B cell (primary cell): Measurements from ENCODE around the gene RORB. TPM values are rescaled to one million over a fixed set of nuclear protein-coding genes. Genes with fewer than 3 reads are reported as not detected.

Experiments
- ATAC-seq: fragments of 200-7000 bp; cut with Tn5 transposase; one replicate; pipeline ENCODE4 v1.10.0; 2021; ENCODE audit warnings: low read depth, mild to moderate bottlenecking, moderate number of reproducible peaks, moderate library complexity
- CTCF ChIA-PET: fragments of 350-600 bp; sonication (Branson Sonifier 250); formaldehyde crosslinking; loops from one replicate; lab custom pipeline; 2021; ENCODE audit warnings: antibody characterized with exemption, inconsistent platforms; lab: Charles Lee
- POLR2A ChIA-PET: fragments of 350-600 bp; sonication (Branson Sonifier 250); formaldehyde crosslinking; loops from one replicate; lab custom pipeline; 2021; ENCODE audit warnings: antibody characterized with exemption; lab: Charles Lee
- DNase-seq: peaks from one replicate; pipeline ENCODE4 v3.0.0; 2013
- H2AFZ ChIP-seq: 2 replicates; pipeline ENCODE4 v1.6.1; 2012; ENCODE audit warnings: mild to moderate bottlenecking, low read depth, low read length; ENCODE audit not compliant: insufficient read depth, poor library complexity, severe bottlenecking
- H3K27ac ChIP-seq, 2 donors: 1 replicate in 1 of 2; 2 replicates in 1 of 2; pipeline ENCODE4 v1.5.1; 2012 to 2013; ENCODE audit warnings: low read length in 2 of 2, mild to moderate bottlenecking in 2 of 2, moderate library complexity in 1 of 2
- H3K27me3 ChIP-seq, 4 experiments: fragments of 200-600 bp in 1 of 4; sonication (generic) in 1 of 4; replicated peaks in 1 of 4; 1 replicate in 2 of 4; 2 replicates in 2 of 4; pipeline versions ENCODE4 v1.6.1 to v1.7.0; 2013 to 2016; ENCODE audit warnings: low read length in 3 of 4, mild to moderate bottlenecking in 2 of 4, mixed read lengths in 1 of 4, moderate library complexity in 1 of 4; ENCODE audit not compliant: insufficient read depth in 4 of 4, control insufficient read depth in 3 of 4; ENCODE audit errors: control extremely low read depth in 1 of 4
- H3K36me3 ChIP-seq, 2 experiments: replicated peaks in 1 of 2; 1 replicate in 1 of 2; 2 replicates in 1 of 2; pipeline versions ENCODE4 v1.6.1 to v1.7.1; 2013; ENCODE audit warnings: low read length in 1 of 2; ENCODE audit not compliant: insufficient read depth in 2 of 2, control insufficient read depth in 1 of 2; ENCODE audit errors: control extremely low read depth in 1 of 2, extremely low read depth in 1 of 2
- H3K4me1 ChIP-seq, 2 donors: fragments of 200-600 bp in 1 of 2; sonication (generic) in 1 of 2; 1 replicate in 1 of 2; 2 replicates in 1 of 2; pipeline versions ENCODE4 v1.5.1 to v1.6.1; 2013 to 2017; ENCODE audit warnings: low read length in 2 of 2; ENCODE audit not compliant: control insufficient read depth in 2 of 2, insufficient read depth in 2 of 2
- H3K4me2 ChIP-seq: replicated peaks from 2 replicates; pipeline ENCODE3; 2012; ENCODE audit warnings: mild to moderate bottlenecking, low read depth, low read length; ENCODE audit not compliant: poor library complexity, severe bottlenecking
- H3K4me3 ChIP-seq, 5 experiments: fragments of 200-600 bp in 1 of 5; sonication (generic) in 1 of 5; 1 replicate in 3 of 5; 2 replicates in 2 of 5; pipeline versions ENCODE4 v1.5.1 to v1.7.0; 2011 to 2016; ENCODE audit warnings: low read length in 4 of 5, mild to moderate bottlenecking in 4 of 5, low read depth in 2 of 5, control low read depth in 1 of 5, moderate library complexity in 1 of 5; ENCODE audit not compliant: insufficient read depth in 1 of 5; ENCODE audit errors: control extremely low read depth in 1 of 5, extremely low read depth in 1 of 5
- H3K79me2 ChIP-seq: fragments of 200-600 bp; sonication (generic); one replicate; pipeline ENCODE4 v1.6.0; 2016; ENCODE audit warnings: low read length; ENCODE audit not compliant: control insufficient read depth, insufficient read depth
- H3K9ac ChIP-seq: fragments of 200-600 bp; sonication (generic); 2 replicates; pipeline ENCODE4 v1.6.1; 2017; ENCODE audit warnings: mild to moderate bottlenecking, low read length, moderate library complexity
- H3K9me3 ChIP-seq, 3 donors: one replicate each; pipeline versions ENCODE4 v1.6.1 to v1.7.1; 2013; ENCODE audit warnings: low read length in 2 of 3; ENCODE audit not compliant: control insufficient read depth in 2 of 3, insufficient read depth in 1 of 3; ENCODE audit errors: control extremely low read depth in 1 of 3
- H4K20me1 ChIP-seq: 2 replicates; pipeline ENCODE4 v1.6.0; 2012; ENCODE audit warnings: mild to moderate bottlenecking, low read length; ENCODE audit not compliant: insufficient read depth, control insufficient read depth, poor library complexity, severe bottlenecking
- H3K27ac Mint-ChIP-seq: one replicate; pipeline ENCODE4 v1.8.0; 2021; ENCODE audit warnings: mixed read lengths
- H3K27me3 Mint-ChIP-seq: one replicate; pipeline ENCODE4 v1.8.0; 2021; ENCODE audit warnings: mixed read lengths
- H3K4me1 Mint-ChIP-seq: one replicate; pipeline ENCODE4 v1.8.0; 2021; ENCODE audit warnings: mixed read lengths
- H3K4me3 Mint-ChIP-seq: one replicate; pipeline ENCODE4 v1.8.0; 2021; ENCODE audit warnings: mixed read lengths
- H3K9me3 Mint-ChIP-seq: one replicate; pipeline ENCODE4 v1.8.0; 2022; ENCODE audit warnings: mixed read lengths; ENCODE audit not compliant: insufficient read depth
- EZH2 ChIP-seq: IDR thresholded peaks from 2 replicates; pipeline ENCODE4 v1.6.1; 2012; ENCODE audit warnings: borderline replicate concordance, low read depth, mild to moderate bottlenecking, moderate library complexity, low read length; ENCODE audit not compliant: insufficient read depth, poor library complexity, severe bottlenecking
- WGBS: methylation state at CpG from one replicate; pipeline ENCODE4 v1.1.5; 2013; ENCODE audit warnings: missing lambda C conversion rate; ENCODE audit not compliant: insufficient coverage; 5-methylcytosine and 5-hydroxymethylcytosine counted together
- intact Hi-C: fragments of 100-400 bp; cut with micrococcal nuclease; formaldehyde crosslinking; loops from one replicate; pipeline ENCODE4 v1.10.0; 2022
- polyA plus RNA-seq: library from polyadenylated mRNA; depleted of rRNA; stranded (reverse); fragments of >200 nt; gene quantifications from 2 replicates; pipeline ENCODE4 v1.2.3, GENCODE V29; 2012
- total RNA-seq, 2 donors: library from RNA; stranded (reverse); fragments of 120-200 nt in 1 of 2; gene quantifications; 1 replicate in 1 of 2; 2 replicates in 1 of 2; pipeline versions ENCODE4 v1.2.3 to v1.2.4, GENCODE V29; 2013 to 2022
- TF ChIP-seq, protein P1 (sequence below): fragments of 200-600 bp; IDR thresholded peaks from one replicate; pipeline ENCODE4 v1.8.0; 2022; ENCODE audit warnings: antibody characterized with exemption, mild to moderate bottlenecking

Gene RORB
- total and polyA plus RNA-seq, 2 donors (not counting 1 experiment from before 2014, with no cell fraction given), result 0.01 TPM; not detected in 1

DNA sequence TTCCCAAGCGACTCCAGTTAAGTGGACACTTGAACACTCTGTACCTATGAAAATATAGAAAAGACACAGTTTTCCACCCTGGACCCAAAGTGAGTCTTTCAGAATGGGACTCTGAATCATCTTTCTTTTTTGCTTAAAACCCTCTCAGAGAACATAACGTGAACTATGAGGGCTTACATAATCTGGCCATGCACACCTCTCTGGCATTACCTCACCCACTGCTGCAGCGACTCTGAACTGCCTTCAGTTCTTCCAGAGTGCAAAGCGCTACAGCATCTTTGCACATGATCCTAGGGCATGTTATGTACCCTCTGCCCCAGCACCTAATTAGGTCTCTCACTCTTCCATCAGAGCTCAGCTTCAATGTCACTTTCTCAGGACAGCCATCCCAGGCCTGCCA lies 186.2 kb downstream of the RORB start:
- H3K4me1 ChIP-seq, result no peaks in the 10 kb centered on the region
- 79% methylated on average over 3 of the region's 4 CpGs for WGBS
- TF ChIP-seq, protein P1, sequence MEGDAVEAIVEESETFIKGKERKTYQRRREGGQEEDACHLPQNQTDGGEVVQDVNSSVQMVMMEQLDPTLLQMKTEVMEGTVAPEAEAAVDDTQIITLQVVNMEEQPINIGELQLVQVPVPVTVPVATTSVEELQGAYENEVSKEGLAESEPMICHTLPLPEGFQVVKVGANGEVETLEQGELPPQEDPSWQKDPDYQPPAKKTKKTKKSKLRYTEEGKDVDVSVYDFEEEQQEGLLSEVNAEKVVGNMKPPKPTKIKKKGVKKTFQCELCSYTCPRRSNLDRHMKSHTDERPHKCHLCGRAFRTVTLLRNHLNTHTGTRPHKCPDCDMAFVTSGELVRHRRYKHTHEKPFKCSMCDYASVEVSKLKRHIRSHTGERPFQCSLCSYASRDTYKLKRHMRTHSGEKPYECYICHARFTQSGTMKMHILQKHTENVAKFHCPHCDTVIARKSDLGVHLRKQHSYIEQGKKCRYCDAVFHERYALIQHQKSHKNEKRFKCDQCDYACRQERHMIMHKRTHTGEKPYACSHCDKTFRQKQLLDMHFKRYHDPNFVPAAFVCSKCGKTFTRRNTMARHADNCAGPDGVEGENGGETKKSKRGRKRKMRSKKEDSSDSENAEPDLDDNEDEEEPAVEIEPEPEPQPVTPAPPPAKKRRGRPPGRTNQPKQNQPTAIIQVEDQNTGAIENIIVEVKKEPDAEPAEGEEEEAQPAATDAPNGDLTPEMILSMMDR, result no peak
- TF ChIP-seq EZH2, result no peak
- ATAC-seq (no peak), DNase-seq (no peak)
- no peaks in the 10 kb centered on the region for H3K36me3 ChIP-seq
- no peaks in the 10 kb centered on the region for H4K20me1 ChIP-seq
- POLR2A ChIA-PET, result no interaction called here
- no peak overlapping the region for H3K4me2 ChIP-seq
- Mint-ChIP-seq H3K4me3 (no peak overlapping the region), H3K4me1 (no peaks in the 10 kb centered on the region), H3K27me3 (peaks cover 15% of the 10 kb centered on the region), H3K27ac (no peak overlapping the region), H3K9me3 (no peaks in the 10 kb centered on the region)
- CTCF ChIA-PET, result no interaction called here
- H2AFZ ChIP-seq, result no peak overlapping the region
- no peak overlapping the region for H3K9ac ChIP-seq
- H3K9me3 ChIP-seq, result no peaks in the 10 kb centered on the region
- no peak overlapping the region for H3K4me3 ChIP-seq
- no peaks in the 10 kb centered on the region for H3K79me2 ChIP-seq
- no peak overlapping the region for H3K27ac ChIP-seq
- intact Hi-C loops, result no loop called here
- no peaks in the 10 kb centered on the region for H3K27me3 ChIP-seq

DNA sequence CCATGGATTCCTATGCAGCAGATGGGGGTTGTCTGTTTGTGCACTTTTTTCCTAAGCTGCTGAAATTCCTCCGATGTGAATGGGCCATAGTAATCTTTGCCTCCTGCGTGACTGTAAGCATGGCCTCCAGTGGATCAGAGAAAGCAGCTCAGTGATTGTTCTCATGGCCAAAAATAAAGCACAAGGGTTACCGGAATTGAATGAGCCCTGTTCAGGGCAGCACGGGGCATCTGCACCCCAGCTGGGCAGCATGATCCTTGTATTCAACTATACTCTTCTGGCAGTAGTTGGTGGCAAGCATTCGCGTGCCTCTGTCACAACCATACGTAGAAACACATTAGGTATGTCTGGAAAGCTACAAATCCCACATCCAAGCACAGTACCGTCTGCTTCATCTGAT lies 193.9 kb downstream of the RORB start:
- Mint-ChIP-seq H3K4me3 (no peak overlapping the region), H3K27me3 (peaks cover 15% of the 10 kb centered on the region), H3K9me3 (no peaks in the 10 kb centered on the region), H3K4me1 (no peaks in the 10 kb centered on the region), H3K27ac (no peak overlapping the region)
- no peak overlapping the region for H3K4me3 ChIP-seq
- no peak overlapping the region for H3K9ac ChIP-seq
- no peak for ATAC-seq
- H3K79me2 ChIP-seq, result no peaks in the 10 kb centered on the region
- no peaks in the 10 kb centered on the region for H3K4me1 ChIP-seq
- no peak overlapping the region for H3K4me2 ChIP-seq
- intact Hi-C loops, result no loop called here
- H4K20me1 ChIP-seq, result no peaks in the 10 kb centered on the region
- no peaks in the 10 kb centered on the region for H3K9me3 ChIP-seq
- no peaks in the 10 kb centered on the region for H3K36me3 ChIP-seq
- TF ChIP-seq EZH2, result no peak
- TF ChIP-seq, protein P1, result no peak
- H3K27me3 ChIP-seq, result peaks cover 0 to 7% (median 0%) of the 10 kb centered on the region in 4 experiments
- no peak overlapping the region for H3K27ac ChIP-seq
- ChIA-PET CTCF (no interaction called here), POLR2A (no interaction called here)
- 89% methylated on average over 4 of the region's 8 CpGs for WGBS
- H2AFZ ChIP-seq, result no peak overlapping the region
- DNase-seq, result no peak
